ENCODE results near the gene TSPAN31. TPM values are rescaled to one million over a fixed set of nuclear protein-coding genes. Genes with fewer than 3 reads are reported as not detected.
A peak's percentile ranks its signal among the peaks of the same experiment; 100 is the strongest.
"Not testable (repeated sequence)": the region's sequence is repeated elsewhere in the genome, so short reads cannot be mapped to it uniquely, and the experiment has no call there.

The TSPAN31 gene, protein sequence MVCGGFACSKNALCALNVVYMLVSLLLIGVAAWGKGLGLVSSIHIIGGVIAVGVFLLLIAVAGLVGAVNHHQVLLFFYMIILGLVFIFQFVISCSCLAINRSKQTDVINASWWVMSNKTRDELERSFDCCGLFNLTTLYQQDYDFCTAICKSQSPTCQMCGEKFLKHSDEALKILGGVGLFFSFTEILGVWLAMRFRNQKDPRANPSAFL
- 10 to 100 TPM; 48.3 to 82.1 (median 57.7) TPM for polyA plus RNA-seq (ENCODE audit: low read depth in 6 of 6)

DNA sequence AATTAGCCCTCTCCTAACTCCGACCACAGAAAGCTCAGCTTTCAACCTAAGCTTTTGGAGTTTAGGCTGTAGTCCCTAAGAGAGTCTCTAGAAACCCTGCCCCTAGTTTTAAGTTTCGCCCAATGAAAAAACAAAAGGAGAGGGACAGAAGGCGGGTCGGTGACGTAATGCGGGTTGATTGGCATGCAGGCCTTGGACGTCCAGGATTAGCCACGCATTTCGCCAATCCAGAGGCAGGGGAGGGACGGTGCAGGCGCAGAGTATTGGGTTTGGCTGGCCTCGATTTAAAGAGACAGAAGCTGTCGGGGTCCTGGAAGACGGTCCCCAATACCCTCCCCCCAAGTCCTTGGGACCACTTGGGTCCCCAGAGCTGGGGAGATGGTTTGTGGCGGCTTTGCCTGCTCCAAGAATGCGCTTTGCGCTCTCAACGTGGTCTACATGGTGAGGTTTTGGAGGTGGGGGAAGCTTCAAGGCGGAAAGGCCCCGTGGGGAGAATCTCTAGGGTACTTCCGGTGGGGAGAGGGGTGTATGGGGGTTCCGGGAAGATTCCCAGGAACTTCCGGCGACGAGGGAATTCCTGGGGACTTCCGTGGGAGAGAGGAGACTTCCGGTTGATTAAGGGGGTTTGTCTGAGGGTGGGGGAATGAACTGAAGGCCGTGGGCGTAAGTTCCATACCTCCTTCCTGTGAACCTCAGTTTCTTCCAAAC is at the start of gene TSPAN31:
Gene TSPAN31 (plus strand): TSS at position 263 of the 708 bp plus-strand sequence. CDS start 116 bp downstream, at position 379.
- H3K4me1 Mint-ChIP-seq, result peaks cover 50 to 53% (median 51%) of the 10 kb centered on the region in 3 donors
- H3K9me3 Mint-ChIP-seq, result no peaks in the 10 kb centered on the region
- peak; percentile 94 for DNase-seq
- peak within 1 kb of the TSS; percentile 90 to 99 (median 96) for H3K4me3 Mint-ChIP-seq
- no peaks in the 10 kb centered on the region for H3K36me3 Mint-ChIP-seq
- H3K27me3 Mint-ChIP-seq, result no peaks in the 10 kb centered on the region
- H3K27ac Mint-ChIP-seq, result peak within 1 kb of the TSS; percentile 92 to 98 (median 96)
- ATAC-seq (ENCODE audit: low read depth in 2 of 2), result peak; percentile 79 to 83

DNA sequence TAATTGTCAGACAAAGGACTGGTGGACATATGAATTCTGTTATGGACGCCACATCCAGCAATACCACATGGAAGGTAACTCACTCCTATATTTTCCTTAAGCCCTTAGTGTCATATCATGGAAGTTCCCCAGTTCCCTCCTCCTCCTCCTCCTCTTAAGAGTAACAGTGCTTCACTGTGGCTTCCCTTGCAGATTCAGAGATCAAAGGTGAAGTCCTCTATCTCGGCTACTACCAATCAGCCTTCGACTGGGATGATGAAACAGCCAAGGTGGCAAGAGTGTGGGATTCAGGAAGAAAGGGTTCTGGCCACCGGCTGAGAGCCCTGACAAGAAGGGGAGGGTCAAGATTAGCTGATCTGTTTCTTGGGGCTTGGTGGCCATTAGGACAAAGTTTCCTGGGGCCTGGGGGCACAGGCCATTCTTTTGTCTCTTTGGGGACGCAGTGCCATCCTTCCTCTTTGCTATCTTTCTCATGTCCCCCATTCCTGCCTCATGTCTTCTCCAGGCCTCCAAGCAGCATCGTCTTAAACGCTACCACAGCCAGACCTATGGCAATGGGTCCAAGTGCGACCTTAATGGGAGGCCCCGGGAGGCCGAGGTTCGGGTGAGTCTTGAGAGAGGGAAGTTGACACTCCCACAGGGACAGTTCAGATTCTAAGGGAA is 48.9 kb upstream of the TSPAN31 start:
- Mint-ChIP-seq H3K4me3 (peak overlapping the region in 5 of 8 donors; percentile 15 to 50 (median 34)), H3K27ac (peak overlapping the region in 1 of 6 donors; percentile 61), H3K36me3 (peaks cover 30 to 35% of the 10 kb centered on the region in 2 donors), H3K27me3 (peaks cover 0 to 2% (median 0%) of the 10 kb centered on the region in 3 donors), H3K4me1 (peaks cover 26 to 40% (median 27%) of the 10 kb centered on the region in 3 donors), H3K9me3 (no peaks in the 10 kb centered on the region)
- no peak for DNase-seq
- ATAC-seq (ENCODE audit: low read depth in 2 of 2), result no peak

DNA sequence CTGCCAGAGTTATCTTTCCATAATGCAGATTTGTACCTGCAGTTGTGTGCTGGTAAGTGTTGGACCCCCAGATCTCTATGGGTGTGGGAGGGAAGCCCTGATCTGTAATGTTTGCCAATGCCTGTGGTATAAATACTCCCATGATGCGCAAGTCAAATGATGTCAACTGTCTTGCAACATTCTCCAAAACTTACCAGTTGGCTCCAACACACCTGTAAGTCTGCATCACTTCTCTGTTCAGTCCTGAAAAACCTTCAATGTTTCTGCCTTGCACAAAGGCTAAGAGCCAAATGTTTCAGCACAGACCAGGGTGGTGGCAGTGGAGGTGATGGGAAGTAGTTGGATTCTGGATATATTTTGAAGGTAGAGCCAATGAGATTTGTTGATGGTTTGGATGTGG is 47.8 kb upstream of the TSPAN31 start:
- no peak for DNase-seq
- Mint-ChIP-seq H3K4me1 (peaks cover 26 to 49% (median 29%) of the 10 kb centered on the region in 3 donors), H3K27me3 (no peaks in the 10 kb centered on the region), H3K36me3 (peaks cover 31 to 35% of the 10 kb centered on the region in 2 donors), H3K9me3 (no peaks in the 10 kb centered on the region), H3K27ac (peak overlapping the region in 1 of 6 donors; percentile 41), H3K4me3 (peak overlapping the region in 3 of 8 donors; percentile 22 to 67 (median 53))
- no peak for ATAC-seq (ENCODE audit: low read depth in 2 of 2)

DNA sequence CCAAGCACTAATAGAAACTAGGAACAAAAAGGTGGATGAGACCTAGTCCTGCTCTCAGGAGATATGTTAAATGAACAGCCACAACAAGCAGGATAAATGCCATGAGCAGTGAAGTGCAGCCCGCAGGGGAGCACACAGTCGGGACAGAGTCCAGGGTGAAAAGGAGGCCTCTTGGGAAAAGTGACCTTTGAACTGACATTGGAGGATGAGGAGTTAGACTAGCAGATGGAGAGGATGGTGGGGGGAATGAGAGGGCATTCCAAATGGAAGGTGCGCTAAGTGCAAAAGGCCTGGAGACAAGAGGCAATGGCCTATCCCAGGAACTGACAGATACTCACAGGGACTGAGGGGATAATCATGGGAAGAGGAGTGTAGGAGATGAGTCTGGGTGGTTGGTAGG is 46.4 kb upstream of the TSPAN31 start:
- Mint-ChIP-seq H3K4me1 (peaks cover 26 to 53% (median 41%) of the 10 kb centered on the region in 3 donors), H3K27me3 (no peaks in the 10 kb centered on the region), H3K4me3 (peak overlapping the region in 1 of 8 donors; percentile 37), H3K27ac (peak overlapping the region in 1 of 6 donors; percentile 44), H3K9me3 (peaks cover 0 to 8% (median 0%) of the 10 kb centered on the region in 7 donors), H3K36me3 (peaks cover 42 to 44% of the 10 kb centered on the region in 2 donors)
- DNase-seq (no peak), ATAC-seq (ENCODE audit: low read depth in 2 of 2) (no peak)

DNA sequence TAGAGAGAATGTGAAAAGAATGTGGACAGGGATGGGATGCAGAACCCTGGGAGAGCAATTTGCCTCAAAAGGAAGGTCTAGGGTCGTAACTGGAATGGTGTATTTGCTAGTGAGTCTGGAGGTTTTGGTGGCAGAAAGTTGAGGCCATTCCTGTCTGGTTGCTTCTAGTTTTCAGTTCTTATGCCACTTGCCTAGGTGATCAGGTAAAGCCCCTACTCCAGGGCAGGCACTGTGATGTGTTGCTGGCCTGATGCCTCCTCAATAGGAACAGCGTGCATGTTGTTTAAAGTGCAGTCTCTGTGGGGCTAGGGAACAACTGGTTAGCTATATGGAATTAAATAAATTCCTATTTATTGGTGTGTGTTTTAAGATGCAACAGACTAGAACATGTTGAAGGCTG is 44.5 kb upstream of the TSPAN31 start:
- Mint-ChIP-seq H3K4me3 (peak overlapping the region in 4 of 8 donors; percentile 3 to 72 (median 28)), H3K36me3 (peaks cover 43 to 55% of the 10 kb centered on the region in 2 donors), H3K27ac (peak overlapping the region in 4 of 6 donors; percentile 15 to 85 (median 79)), H3K27me3 (no peaks in the 10 kb centered on the region), H3K4me1 (peaks cover 26 to 53% (median 41%) of the 10 kb centered on the region in 3 donors), H3K9me3 (peaks cover 0 to 17% (median 7%) of the 10 kb centered on the region in 7 donors)
- DNase-seq (no peak), ATAC-seq (ENCODE audit: low read depth in 2 of 2) (no peak)

DNA sequence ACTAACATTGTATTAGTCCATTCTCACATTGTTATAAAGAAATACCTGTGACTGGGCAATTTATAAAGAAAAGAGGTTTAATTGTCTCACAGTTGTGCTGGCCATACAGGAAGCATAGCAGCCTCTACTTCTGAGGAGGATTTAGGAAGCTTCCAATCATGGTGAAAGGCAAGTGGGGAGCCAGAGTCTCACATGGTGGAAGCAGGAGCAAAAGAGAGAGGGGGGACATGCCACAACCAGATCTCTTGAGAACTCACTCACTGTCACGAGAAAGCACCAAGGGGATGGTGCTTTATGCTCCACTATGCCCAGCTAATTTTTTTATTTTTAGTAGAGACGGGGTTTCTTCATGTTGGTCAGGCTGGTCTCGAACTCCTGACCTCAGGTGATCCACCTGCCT is 37.6 kb upstream of the TSPAN31 start:
- Mint-ChIP-seq H3K4me3 (no peak overlapping the region), H3K9me3 (peaks cover 0 to 17% (median 7%) of the 10 kb centered on the region in 7 donors), H3K36me3 (peaks cover 16 to 34% of the 10 kb centered on the region in 2 donors), H3K27me3 (no peaks in the 10 kb centered on the region), H3K4me1 (peaks cover 4 to 25% (median 8%) of the 10 kb centered on the region in 3 donors), H3K27ac (peak overlapping the region in 1 of 6 donors; percentile 53)
- no peak for DNase-seq
- ATAC-seq (ENCODE audit: low read depth in 2 of 2), result no peak

DNA sequence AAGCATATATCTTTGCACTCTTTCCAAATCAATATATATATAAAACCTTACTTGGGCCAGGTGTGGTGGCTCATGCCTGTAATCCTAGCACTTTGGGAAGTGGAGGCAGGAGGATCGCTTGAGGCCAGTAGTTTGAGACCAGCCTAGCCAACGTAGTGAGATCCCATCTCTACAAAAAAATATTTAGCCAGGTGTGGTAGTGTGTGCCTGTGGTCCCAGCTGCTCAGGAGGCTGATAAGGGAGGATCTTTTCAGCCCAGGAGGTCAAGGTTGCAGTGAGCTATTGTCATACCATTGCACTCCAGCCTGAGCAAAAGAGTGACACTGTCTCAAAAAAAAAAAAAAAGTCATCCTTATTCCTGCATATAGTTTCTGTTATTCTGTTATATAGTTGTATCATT is 36.5 kb upstream of the TSPAN31 start:
- ATAC-seq (ENCODE audit: low read depth in 2 of 2), result no peak
- Mint-ChIP-seq H3K4me3 (no peak overlapping the region), H3K36me3 (peaks cover 10 to 28% of the 10 kb centered on the region in 2 donors), H3K27ac (no peak overlapping the region), H3K4me1 (peaks cover 0 to 17% (median 8%) of the 10 kb centered on the region in 3 donors), H3K9me3 (peaks cover 0 to 10% (median 4%) of the 10 kb centered on the region in 7 donors), H3K27me3 (no peaks in the 10 kb centered on the region)
- no peak for DNase-seq

DNA sequence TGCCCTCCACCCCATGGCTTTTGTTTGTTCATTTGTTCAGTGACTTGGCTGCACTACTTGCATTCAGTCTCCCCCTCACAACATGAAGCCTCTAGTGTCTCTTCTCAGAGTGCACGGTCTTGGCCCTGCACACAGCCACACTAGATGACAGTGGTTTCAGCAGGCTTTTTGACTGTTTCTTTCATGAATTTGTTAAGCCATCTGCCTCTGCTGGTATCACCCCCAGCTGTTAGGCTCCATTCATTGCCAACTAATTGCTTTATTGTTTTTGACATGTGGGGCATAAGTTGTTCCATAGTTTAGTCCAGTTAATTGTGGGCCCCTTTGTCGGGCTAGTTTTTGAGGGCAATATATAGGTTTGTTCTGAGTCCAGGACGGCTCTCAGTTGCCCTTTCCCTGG is 32.1 kb upstream of the TSPAN31 start:
- Mint-ChIP-seq H3K4me3 (no peak overlapping the region), H3K4me1 (peaks cover 11 to 31% (median 15%) of the 10 kb centered on the region in 3 donors), H3K9me3 (no peaks in the 10 kb centered on the region), H3K27me3 (no peaks in the 10 kb centered on the region), H3K36me3 (peaks cover 16% of the 10 kb centered on the region in 2 donors), H3K27ac (peak overlapping the region in 1 of 6 donors; percentile 21)
- ATAC-seq (ENCODE audit: low read depth in 2 of 2) (no peak), DNase-seq (no peak)

DNA sequence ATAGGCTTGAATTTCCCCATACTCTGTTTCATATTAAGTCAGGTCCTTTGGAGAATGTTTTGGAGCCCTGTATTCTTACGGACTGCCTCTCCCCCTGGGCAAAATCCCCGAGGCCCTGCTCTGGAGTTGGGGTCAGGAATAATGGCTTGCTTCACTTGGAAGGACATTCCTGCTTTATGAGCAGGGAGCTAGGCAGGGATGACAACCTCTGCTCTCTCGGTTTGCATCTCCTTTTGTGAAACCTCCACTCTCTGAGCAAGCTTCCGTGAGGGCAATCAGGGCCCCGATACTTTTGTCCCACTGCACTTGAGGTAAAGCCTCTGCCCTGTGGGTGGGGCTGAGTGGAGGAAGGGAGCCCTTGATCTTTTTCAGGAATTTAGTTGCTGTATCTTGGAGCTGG is 31.6 kb upstream of the TSPAN31 start:
- H3K36me3 Mint-ChIP-seq, result peaks cover 20 to 21% of the 10 kb centered on the region in 2 donors
- no peak for ATAC-seq (ENCODE audit: low read depth in 2 of 2)
- H3K27me3 Mint-ChIP-seq, result no peaks in the 10 kb centered on the region

DNA sequence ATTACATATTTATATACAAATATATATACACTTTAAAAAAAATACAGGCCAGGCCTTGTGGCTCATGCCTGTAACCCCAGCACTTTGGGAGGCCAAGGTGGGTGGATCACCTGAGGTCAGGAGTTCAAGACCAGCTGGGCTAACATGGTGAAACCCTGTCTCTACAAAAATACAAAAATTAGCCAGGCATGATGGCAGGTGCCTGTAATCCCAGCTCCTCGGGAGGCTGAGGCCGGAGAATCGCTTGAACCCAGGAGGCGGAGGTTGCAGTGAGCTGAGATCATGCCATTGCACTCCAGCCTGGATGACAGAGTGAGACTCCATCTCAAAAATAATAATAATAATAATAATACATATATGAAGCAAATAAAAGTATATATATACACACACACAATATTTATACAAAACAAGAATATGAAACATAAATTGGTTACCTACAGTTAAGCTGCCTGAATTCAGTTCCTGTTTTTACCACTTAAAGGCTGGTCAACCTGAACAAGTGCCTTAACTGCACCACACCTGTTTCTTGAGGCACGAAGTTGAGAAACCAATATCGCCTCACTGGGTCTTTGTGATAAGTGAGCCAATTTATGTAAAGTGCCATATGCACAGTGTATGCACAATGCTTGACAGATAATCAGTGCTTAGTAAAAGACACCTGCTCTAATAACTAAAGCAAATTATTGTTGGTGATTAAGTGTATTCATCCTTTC is 29.6 kb upstream of the TSPAN31 start:
- ATAC-seq (ENCODE audit: low read depth in 2 of 2) (peak; percentile 94 to 97), DNase-seq (peak; percentile 57)
- peak overlapping the region in 4 of 6 donors; percentile 35 to 71 (median 56) for H3K27ac Mint-ChIP-seq
- not testable (repeated sequence) for H3K27me3 Mint-ChIP-seq, H3K9me3 Mint-ChIP-seq
- H3K4me3 Mint-ChIP-seq, result peak overlapping the region in 3 of 8 donors; percentile 20 to 54 (median 26)
- H3K36me3 Mint-ChIP-seq, result peaks cover 30 to 38% of the 10 kb centered on the region in 2 donors
- H3K4me1 Mint-ChIP-seq, result peaks cover 11 to 27% (median 20%) of the 10 kb centered on the region in 3 donors

More for the DNA sequence above, 31.6 kb upstream of the TSPAN31 start:
- no peak overlapping the region for H3K27ac Mint-ChIP-seq
- peaks cover 11 to 31% (median 15%) of the 10 kb centered on the region in 3 donors for H3K4me1 Mint-ChIP-seq
- H3K4me3 Mint-ChIP-seq, result peak overlapping the region in 1 of 8 donors; percentile 22
- DNase-seq, result no peak
- no peaks in the 10 kb centered on the region for H3K9me3 Mint-ChIP-seq

DNA sequence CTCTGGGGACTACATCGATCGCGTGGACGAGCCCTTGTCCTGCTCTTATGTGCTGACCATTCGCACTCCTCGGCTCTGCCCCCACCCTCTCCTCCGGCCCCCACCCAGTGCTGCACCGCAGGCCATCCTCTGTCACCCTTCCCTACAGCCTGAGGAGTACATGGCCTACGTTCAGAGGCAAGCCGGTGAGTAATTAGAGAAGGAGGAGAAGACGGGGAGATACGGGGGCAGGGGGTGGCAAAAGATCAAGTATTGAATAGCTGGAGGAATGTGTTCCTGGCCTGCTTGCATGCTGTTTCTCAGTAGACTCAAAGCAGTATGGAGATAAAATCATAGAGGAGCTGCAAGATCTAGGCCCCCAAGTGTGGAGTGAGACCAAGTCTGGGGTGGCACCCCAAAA is 29.1 kb upstream of the TSPAN31 start:
- Mint-ChIP-seq H3K4me3 (peak overlapping the region in 5 of 8 donors; percentile 11 to 65 (median 26)), H3K27ac (peak overlapping the region in 4 of 6 donors; percentile 35 to 71 (median 56)), H3K9me3 (no peaks in the 10 kb centered on the region), H3K27me3 (no peaks in the 10 kb centered on the region), H3K4me1 (peaks cover 11 to 21% (median 17%) of the 10 kb centered on the region in 3 donors), H3K36me3 (peaks cover 28 to 41% of the 10 kb centered on the region in 2 donors)
- DNase-seq (no peak), ATAC-seq (ENCODE audit: low read depth in 2 of 2) (no peak)

DNA sequence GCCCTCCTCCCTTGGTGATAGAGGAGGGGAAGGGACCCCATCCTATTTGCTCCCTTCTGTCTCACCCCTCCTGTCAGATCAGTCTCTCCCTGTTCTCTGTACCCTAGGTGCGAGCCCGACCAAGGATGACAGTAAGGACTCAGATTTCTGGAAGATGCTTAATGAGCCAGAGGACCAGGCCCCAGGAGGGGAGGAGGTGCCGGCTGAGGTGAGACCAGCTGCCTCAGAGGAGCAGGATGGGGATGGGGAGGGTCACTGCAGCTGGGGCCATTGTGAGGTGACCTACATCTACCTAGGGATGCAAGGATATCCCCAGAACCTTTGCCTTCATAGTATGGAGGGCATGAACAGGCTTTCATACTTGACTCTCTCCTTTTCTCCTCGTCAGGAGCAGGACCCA is 28.5 kb upstream of the TSPAN31 start:
- no peak overlapping the region for H3K4me3 Mint-ChIP-seq
- DNase-seq (no peak), ATAC-seq (ENCODE audit: low read depth in 2 of 2) (no peak)
- peaks cover 28 to 38% of the 10 kb centered on the region in 2 donors for H3K36me3 Mint-ChIP-seq
- no peak overlapping the region for H3K27ac Mint-ChIP-seq
- peaks cover 11 to 21% (median 13%) of the 10 kb centered on the region in 3 donors for H3K4me1 Mint-ChIP-seq
- no peaks in the 10 kb centered on the region for H3K9me3 Mint-ChIP-seq
- no peaks in the 10 kb centered on the region for H3K27me3 Mint-ChIP-seq

Data from naive B cell (primary cell).